Dedifferentiated amniotic fluid mesenchymal stem cell (primary cell): ENCODE data around the gene SPECC1L.
"Not testable (repeated sequence)": the region's sequence is repeated elsewhere in the genome, so short reads cannot be mapped to it uniquely, and the experiment has no call there.

Experiments
- DNase-seq: peaks from one replicate; pipeline ENCODE4 v3.0.0-alpha.2; 2016; ENCODE audit errors: extremely low spot score

Gene SPECC1L

GRCh38 chr22:24245584-24246561 is 24.8 kb upstream of the SPECC1L start:
- not testable (repeated sequence) for DNase-seq

- no peak for DNase-seq
Observed at GRCh38 chr22:24247011-24247507, 23.6 kb upstream of the SPECC1L start.

GRCh38 chr22:24247564-24248344 is 22.9 kb upstream of the SPECC1L start:
- peak; percentile 90 for DNase-seq

- not testable (repeated sequence) for DNase-seq
Observed at GRCh38 chr22:24248611-24249010, 22.0 kb upstream of the SPECC1L start.

- not testable (repeated sequence) for DNase-seq
Observed at GRCh38 chr22:24249413-24249812, 21.2 kb upstream of the SPECC1L start.

GRCh38 chr22:24251286-24251685 is 19.3 kb upstream of the SPECC1L start:
- DNase-seq: not testable (repeated sequence)

- DNase-seq: not testable (repeated sequence)
Observed at GRCh38 chr22:24253126-24253525, 17.5 kb upstream of the SPECC1L start.

GRCh38 chr22:24256136-24256535 is 14.5 kb upstream of the SPECC1L start:
- DNase-seq: not testable (repeated sequence)

GRCh38 chr22:24256736-24257135 is 13.9 kb upstream of the SPECC1L start:
- DNase-seq: not testable (repeated sequence)

- peak; percentile 87 for DNase-seq
Observed at GRCh38 chr22:24259459-24259858, 11.2 kb upstream of the SPECC1L start.

GRCh38 chr22:24262185-24262749 is 8.4 kb upstream of the SPECC1L start:
- DNase-seq: not testable (repeated sequence)

GRCh38 chr22:24263479-24263878 is 7.2 kb upstream of the SPECC1L start:
- not testable (repeated sequence) for DNase-seq

- not testable (repeated sequence) for DNase-seq
Observed at GRCh38 chr22:24264329-24264896, 6.2 kb upstream of the SPECC1L start.

GRCh38 chr22:24265734-24266133 is 4.9 kb upstream of the SPECC1L start:
- no peak for DNase-seq

GRCh38 chr22:24266495-24266894 is 4.1 kb upstream of the SPECC1L start:
- not testable (repeated sequence) for DNase-seq

GRCh38 chr22:24271386-24271854 is 789 bp downstream of the SPECC1L start:
- DNase-seq: no peak

GRCh38 chr22:24273031-24273430 is 2.4 kb downstream of the SPECC1L start:
- DNase-seq: not testable (repeated sequence)

- not testable (repeated sequence) for DNase-seq
Observed at GRCh38 chr22:24273906-24274305, 3.3 kb downstream of the SPECC1L start.

- DNase-seq: not testable (repeated sequence)
Observed at GRCh38 chr22:24274696-24275405, 4.2 kb downstream of the SPECC1L start.

GRCh38 chr22:24280363-24280762 is 9.7 kb downstream of the SPECC1L start:
- not testable (repeated sequence) for DNase-seq

GRCh38 chr22:24282401-24282800 is 11.8 kb downstream of the SPECC1L start:
- DNase-seq: no peak
